ENCODE measurements around the gene GLG1. TPM values are rescaled to one million over a fixed set of nuclear protein-coding genes. Genes with fewer than 3 reads are reported as not detected.
A peak's percentile ranks its signal among the peaks of the same experiment; 100 is the strongest.
"Not testable (repeated sequence)": the region's sequence is repeated elsewhere in the genome, so short reads cannot be mapped to it uniquely, and the experiment has no call there.

GLG1 gene
- polyA plus RNA-seq, 3 donors from 2014 or later = 80.8 to 190 (median 86.3) TPM

DNA sequence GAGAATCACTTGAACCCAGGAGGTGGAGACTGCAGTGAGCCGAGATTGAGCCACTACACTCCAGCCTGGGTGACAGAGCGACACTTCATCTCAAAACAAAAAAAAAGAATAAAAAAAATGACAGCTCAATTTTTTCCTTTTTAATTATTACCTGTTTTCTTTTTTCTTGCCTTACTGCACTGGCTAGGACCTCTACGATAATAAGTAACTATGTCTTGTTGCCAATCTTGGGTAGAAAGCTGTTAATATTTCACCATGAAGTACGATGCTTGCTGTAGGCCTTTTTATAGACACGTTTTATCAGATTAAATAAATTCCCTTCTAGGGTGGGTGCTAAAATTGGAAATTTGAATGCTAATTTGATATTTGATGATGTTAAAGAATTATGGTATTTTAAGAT is 82.8 kb downstream of the GLG1 start:
- no peak for DNase-seq
- H3K9me3 Mint-ChIP-seq = no peaks in the 10 kb centered on the region
- no peaks in the 10 kb centered on the region for H3K27me3 Mint-ChIP-seq (ENCODE audit: low read depth in 3 of 3)
- H3K36me3 Mint-ChIP-seq = peaks cover 0 to 6% (median 3%) of the 10 kb centered on the region in 3 donors
- H3K4me3 Mint-ChIP-seq = no peak overlapping the region
- H3K4me1 Mint-ChIP-seq = peaks cover 13 to 37% of the 10 kb centered on the region in 2 donors
- H3K27ac Mint-ChIP-seq = no peak overlapping the region

DNA sequence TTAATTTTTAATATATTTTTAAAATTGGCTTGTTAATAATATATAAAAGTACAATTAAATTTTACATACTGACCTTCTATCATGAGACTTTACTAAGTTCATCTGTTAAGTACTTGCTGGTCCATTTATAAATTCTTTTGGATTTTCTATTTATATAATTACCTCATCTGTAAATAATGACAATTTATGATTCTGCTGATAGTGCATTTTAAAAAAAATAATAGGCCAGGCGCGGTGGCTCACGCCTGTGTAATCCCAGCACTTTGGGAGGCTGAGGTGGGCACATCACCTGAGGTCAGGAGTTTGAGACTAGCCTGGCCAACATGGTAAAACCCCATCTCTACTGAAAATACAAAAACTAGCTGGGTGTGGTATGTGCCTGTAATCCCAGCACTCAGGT is 83.2 kb downstream of the GLG1 start:
- not testable (repeated sequence) for H3K36me3 Mint-ChIP-seq; DNase-seq; H3K27me3 Mint-ChIP-seq (ENCODE audit: low read depth in 3 of 3); H3K4me3 Mint-ChIP-seq; H3K27ac Mint-ChIP-seq; H3K9me3 Mint-ChIP-seq
- peaks cover 13 to 37% of the 10 kb centered on the region in 2 donors for H3K4me1 Mint-ChIP-seq

- Mint-ChIP-seq H3K27me3 (ENCODE audit: low read depth in 3 of 3) (no peaks in the 10 kb centered on the region), H3K36me3 (peaks cover 0 to 6% (median 3%) of the 10 kb centered on the region in 3 donors), H3K27ac (peak overlapping the region in 1 of 6 donors; percentile 26), H3K4me1 (peaks cover 21 to 51% of the 10 kb centered on the region in 2 donors), H3K4me3 (no peak overlapping the region), H3K9me3 (no peaks in the 10 kb centered on the region)
- DNase-seq = no peak
Measured at GRCh38 chr16:74522160-74522559, 84.8 kb downstream of the GLG1 start.

DNA sequence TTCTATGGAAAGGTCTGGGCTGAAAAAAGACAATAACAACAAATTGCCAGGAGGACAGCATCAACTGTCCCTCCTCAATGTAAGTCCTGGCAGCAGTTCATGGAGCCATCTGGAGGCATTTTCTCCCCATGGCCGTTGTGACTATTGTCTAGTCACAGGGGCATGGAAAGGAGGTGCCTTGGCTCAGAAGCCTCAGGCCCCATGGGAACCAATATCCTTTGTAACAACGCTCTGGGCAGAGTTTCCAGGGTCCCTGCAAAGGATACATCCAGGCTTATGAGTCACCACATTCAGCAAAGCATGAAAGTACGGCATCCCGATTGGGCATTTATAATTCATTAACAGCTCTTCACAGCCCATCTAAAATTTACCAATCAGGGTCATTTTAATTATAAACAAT is 85.2 kb downstream of the GLG1 start:
- no peak overlapping the region for H3K4me3 Mint-ChIP-seq
- no peaks in the 10 kb centered on the region for H3K9me3 Mint-ChIP-seq
- no peak for DNase-seq
- H3K36me3 Mint-ChIP-seq = peaks cover 0 to 6% (median 3%) of the 10 kb centered on the region in 3 donors
- H3K4me1 Mint-ChIP-seq = peaks cover 26 to 56% of the 10 kb centered on the region in 2 donors
- H3K27me3 Mint-ChIP-seq (ENCODE audit: low read depth in 3 of 3) = no peaks in the 10 kb centered on the region
- H3K27ac Mint-ChIP-seq = peak overlapping the region in 2 of 6 donors; percentile 15 to 55

- H3K27ac Mint-ChIP-seq; H3K4me3 Mint-ChIP-seq; DNase-seq; H3K9me3 Mint-ChIP-seq; H3K36me3 Mint-ChIP-seq; H3K27me3 Mint-ChIP-seq (ENCODE audit: low read depth in 3 of 3): not testable (repeated sequence)
- H3K4me1 Mint-ChIP-seq = peaks cover 50 to 75% of the 10 kb centered on the region in 2 donors
Measured at GRCh38 chr16:74518934-74519333, 88.0 kb downstream of the GLG1 start.

DNA sequence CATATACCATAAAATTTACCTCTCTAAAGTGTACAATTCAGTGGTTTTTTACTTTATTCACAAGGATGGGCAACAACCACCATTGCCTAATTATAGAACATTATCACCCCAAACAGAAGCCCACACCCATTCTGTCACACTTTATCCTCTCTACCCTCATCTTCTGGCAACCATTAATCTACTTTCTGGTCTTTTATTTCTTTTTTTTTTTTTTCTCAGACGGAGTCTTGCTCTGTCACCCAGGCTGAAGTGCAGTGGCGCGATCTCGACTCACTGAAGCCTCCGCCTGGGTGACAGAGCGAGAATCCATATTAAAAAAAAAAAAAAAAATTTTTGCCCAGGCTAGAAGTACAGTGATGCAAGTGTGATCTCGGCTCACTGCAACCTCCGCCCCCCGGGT is 95.0 kb downstream of the GLG1 start:
- H3K4me1 Mint-ChIP-seq = peaks cover 69 to 83% of the 10 kb centered on the region in 2 donors
- H3K9me3 Mint-ChIP-seq = no peaks in the 10 kb centered on the region
- peak overlapping the region in 1 of 5 donors; percentile 34 for H3K4me3 Mint-ChIP-seq
- DNase-seq = no peak
- no peaks in the 10 kb centered on the region for H3K27me3 Mint-ChIP-seq (ENCODE audit: low read depth in 3 of 3)
- peaks cover 4 to 10% (median 9%) of the 10 kb centered on the region in 3 donors for H3K36me3 Mint-ChIP-seq
- peak overlapping the region in 1 of 6 donors; percentile 11 for H3K27ac Mint-ChIP-seq

DNA sequence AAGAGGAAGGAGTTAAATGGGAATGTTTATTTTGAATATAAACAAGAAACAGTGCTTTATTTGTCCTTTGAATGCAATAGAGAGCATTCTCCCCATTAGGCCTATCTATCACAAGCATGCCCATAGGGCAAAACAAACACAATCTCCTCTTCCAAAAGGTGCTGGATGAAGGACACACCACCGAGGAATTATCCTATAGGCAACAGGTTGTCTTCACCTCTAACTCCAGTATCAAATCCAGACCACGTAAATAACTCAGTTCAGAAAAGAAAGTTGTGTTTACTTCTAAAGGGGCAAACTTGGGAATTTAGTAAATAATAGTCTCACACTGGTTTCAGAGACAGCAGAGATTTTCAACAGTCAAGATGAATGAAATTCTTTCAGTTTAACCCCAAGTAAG is 101.9 kb downstream of the GLG1 start:
- Mint-ChIP-seq H3K4me3 (no peak overlapping the region), H3K27ac (peak overlapping the region in 4 of 6 donors; percentile 40 to 59 (median 50)), H3K36me3 (peaks cover 4 to 18% (median 18%) of the 10 kb centered on the region in 3 donors), H3K4me1 (peaks cover 14 to 49% of the 10 kb centered on the region in 2 donors), H3K27me3 (ENCODE audit: low read depth in 3 of 3) (no peaks in the 10 kb centered on the region), H3K9me3 (no peaks in the 10 kb centered on the region)
- no peak for DNase-seq

GRCh38 chr16:74503412-74503811 is 103.5 kb downstream of the GLG1 start:
- Mint-ChIP-seq H3K27ac (no peak overlapping the region), H3K27me3 (ENCODE audit: low read depth in 3 of 3) (no peaks in the 10 kb centered on the region), H3K4me1 (peaks cover 16 to 52% of the 10 kb centered on the region in 2 donors), H3K36me3 (peaks cover 4 to 15% (median 15%) of the 10 kb centered on the region in 3 donors), H3K4me3 (no peak overlapping the region), H3K9me3 (no peaks in the 10 kb centered on the region)
- DNase-seq = no peak

DNA sequence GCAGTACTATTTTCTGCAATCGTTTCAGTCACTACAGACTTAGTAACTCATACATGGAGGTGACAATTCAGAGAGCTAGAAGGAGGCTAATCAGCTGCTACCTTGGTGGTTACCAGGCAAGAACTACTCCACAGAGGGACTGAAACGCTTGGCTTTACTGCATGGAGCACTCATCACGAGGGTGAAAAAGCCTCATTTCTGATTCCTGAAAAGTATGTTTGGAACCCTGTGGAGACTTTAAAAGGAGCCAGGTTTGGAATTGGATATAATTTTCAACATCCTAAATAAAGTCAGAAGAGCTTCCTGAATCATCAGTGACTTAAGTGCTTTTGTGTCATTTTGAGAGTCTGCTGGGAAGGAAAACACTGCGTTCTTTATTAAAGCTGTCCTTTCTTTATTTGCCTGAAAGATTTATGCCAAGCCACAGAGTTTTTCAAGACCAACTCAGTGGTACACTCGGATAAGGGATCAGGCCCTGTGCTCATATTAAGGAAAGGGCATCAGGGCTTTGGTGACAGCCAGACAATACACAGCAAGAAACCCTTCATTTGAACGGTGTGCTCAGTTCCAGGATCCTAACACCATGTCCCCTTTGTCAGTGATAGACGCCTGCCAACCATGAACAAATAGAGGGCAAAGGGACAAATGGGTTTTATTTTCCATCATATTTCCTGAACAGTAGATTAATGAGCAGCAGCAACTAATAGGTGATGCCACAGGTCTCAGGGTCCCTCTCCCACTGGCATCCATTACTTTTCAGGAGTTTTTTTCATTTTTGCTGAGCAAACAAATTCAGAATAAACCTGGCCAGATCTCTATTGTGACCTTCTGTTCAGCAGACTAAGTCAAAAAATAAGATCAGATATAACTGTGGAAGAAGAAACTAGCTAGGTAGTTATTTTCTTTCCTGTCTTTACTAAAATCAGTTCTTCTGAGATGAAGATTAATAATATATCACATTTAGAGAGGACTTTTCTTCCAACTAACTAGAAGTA is 105.1 kb downstream of the GLG1 start:
- Mint-ChIP-seq H3K4me3 (no peak overlapping the region), H3K4me1 (peaks cover 15 to 46% of the 10 kb centered on the region in 2 donors), H3K27me3 (ENCODE audit: low read depth in 3 of 3) (no peaks in the 10 kb centered on the region), H3K27ac (peak overlapping the region in 2 of 6 donors; percentile 11 to 34), H3K9me3 (peaks cover 0 to 1% (median 0%) of the 10 kb centered on the region in 6 donors), H3K36me3 (peaks cover 0 to 7% (median 6%) of the 10 kb centered on the region in 3 donors)
- no peak for DNase-seq

DNA sequence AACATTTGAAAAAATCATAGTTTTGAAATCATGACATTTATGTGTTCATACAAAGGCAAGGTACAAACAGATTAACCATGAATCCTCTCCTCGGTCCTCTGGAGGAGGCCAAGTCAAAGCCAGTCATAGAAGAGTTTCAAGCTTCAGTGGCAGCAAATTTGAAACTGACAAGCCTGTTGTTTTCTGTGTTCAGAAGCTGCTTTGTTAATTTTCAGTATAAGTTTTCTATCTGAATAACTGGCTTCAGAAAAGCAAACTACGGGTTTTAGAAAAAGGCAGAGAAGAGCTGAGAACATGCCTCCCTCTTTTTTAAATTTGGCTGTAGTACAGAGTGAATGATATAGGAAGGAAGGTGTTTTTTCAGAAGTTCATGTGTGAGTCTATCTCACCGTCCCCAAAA is 106.0 kb downstream of the GLG1 start:
- H3K9me3 Mint-ChIP-seq = peaks cover 0 to 1% (median 0%) of the 10 kb centered on the region in 6 donors
- peak overlapping the region in 3 of 6 donors; percentile 29 to 48 (median 30) for H3K27ac Mint-ChIP-seq
- no peak overlapping the region for H3K4me3 Mint-ChIP-seq
- peaks cover 0 to 4% (median 4%) of the 10 kb centered on the region in 3 donors for H3K36me3 Mint-ChIP-seq
- no peak for DNase-seq
- peaks cover 15 to 47% of the 10 kb centered on the region in 2 donors for H3K4me1 Mint-ChIP-seq
- no peaks in the 10 kb centered on the region for H3K27me3 Mint-ChIP-seq (ENCODE audit: low read depth in 3 of 3)

DNA sequence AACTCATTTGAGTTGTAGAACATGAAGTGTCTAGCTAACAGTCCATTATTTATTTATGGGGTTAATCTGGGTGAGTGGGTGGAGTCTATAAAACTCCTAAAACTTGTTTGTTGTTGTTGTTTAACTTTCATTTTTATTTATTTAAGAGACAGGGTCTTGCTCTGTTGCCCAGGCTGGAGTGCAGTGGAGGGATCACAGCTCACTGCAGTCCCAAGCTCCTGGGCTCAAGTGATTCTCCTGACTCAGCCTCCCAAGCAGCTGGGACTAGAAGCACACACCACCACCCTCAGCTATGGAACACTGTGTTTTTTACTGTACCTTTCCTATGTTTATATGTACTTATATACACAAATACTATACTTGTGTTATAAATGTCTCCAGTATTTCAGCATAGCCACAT is 107.8 kb downstream of the GLG1 start:
- Mint-ChIP-seq H3K36me3 (peaks cover 4 to 10% (median 4%) of the 10 kb centered on the region in 3 donors), H3K27ac (peak overlapping the region in 2 of 6 donors; percentile 7 to 32), H3K9me3 (peaks cover 0 to 1% (median 0%) of the 10 kb centered on the region in 6 donors), H3K27me3 (ENCODE audit: low read depth in 3 of 3) (no peaks in the 10 kb centered on the region), H3K4me3 (no peak overlapping the region), H3K4me1 (peaks cover 11 to 40% of the 10 kb centered on the region in 2 donors)
- no peak for DNase-seq

DNA sequence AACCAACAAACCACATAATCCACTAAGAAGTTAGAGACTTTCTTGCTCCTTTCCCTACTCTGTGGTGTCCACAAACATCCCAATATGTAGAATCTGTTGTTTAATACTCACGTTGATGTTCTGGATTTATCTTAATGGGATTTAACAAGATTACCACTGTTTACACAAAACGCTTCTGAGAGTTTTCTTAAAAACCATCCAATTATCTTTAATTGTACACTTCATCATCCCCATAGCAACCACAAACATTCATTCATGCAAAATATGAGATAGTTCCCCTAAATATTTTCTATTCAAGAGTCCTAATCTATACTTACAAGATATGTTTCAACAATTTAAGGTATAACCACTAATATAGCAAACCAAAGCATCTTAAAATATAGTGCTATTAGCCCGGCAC is 109.2 kb downstream of the GLG1 start:
- Mint-ChIP-seq H3K27me3 (ENCODE audit: low read depth in 3 of 3) (no peaks in the 10 kb centered on the region), H3K36me3 (peaks cover 4 to 10% (median 4%) of the 10 kb centered on the region in 3 donors), H3K9me3 (peaks cover 0 to 1% (median 0%) of the 10 kb centered on the region in 6 donors), H3K27ac (peak overlapping the region in 1 of 6 donors; percentile 45), H3K4me3 (no peak overlapping the region), H3K4me1 (peaks cover 9 to 34% of the 10 kb centered on the region in 2 donors)
- no peak for DNase-seq

- no peak overlapping the region for H3K27ac Mint-ChIP-seq
- H3K4me3 Mint-ChIP-seq = no peak overlapping the region
- peaks cover 5 to 9% (median 5%) of the 10 kb centered on the region in 3 donors for H3K36me3 Mint-ChIP-seq
- no peak for DNase-seq
- peaks cover 9 to 23% of the 10 kb centered on the region in 2 donors for H3K4me1 Mint-ChIP-seq
- peaks cover 0 to 1% (median 0%) of the 10 kb centered on the region in 6 donors for H3K9me3 Mint-ChIP-seq
- H3K27me3 Mint-ChIP-seq (ENCODE audit: low read depth in 3 of 3) = no peaks in the 10 kb centered on the region
Measured at GRCh38 chr16:74496054-74496453, 110.9 kb downstream of the GLG1 start.

- Mint-ChIP-seq H3K9me3 (peaks cover 0 to 1% (median 0%) of the 10 kb centered on the region in 6 donors), H3K36me3 (peaks cover 7 to 23% (median 15%) of the 10 kb centered on the region in 3 donors), H3K27ac (no peak overlapping the region), H3K4me3 (no peak overlapping the region), H3K27me3 (ENCODE audit: low read depth in 3 of 3) (no peaks in the 10 kb centered on the region), H3K4me1 (peaks cover 1 to 12% of the 10 kb centered on the region in 2 donors)
- DNase-seq = no peak
Measured at GRCh38 chr16:74492976-74493375, 113.9 kb downstream of the GLG1 start.
